MCF 10A (cell line): ENCODE results near the gene APBA2. TPM values are rescaled to one million over a fixed set of nuclear protein-coding genes. Genes with fewer than 3 reads are reported as not detected.

Experiments used
- BruUV-seq: library from RNA; stranded (reverse); fragments of 400-500 nt; replicated peaks from 2 replicates; lab custom pipeline; 2021; lab: Mats Ljungman, UMichigan
- CTCF ChIA-PET: fragments of 300-600 bp; sonication (Branson Sonifier 250); formaldehyde crosslinking; extraction: SDS; loops from one replicate; lab custom pipeline; 2021; ENCODE audit warnings: antibody characterized with exemption, inconsistent platforms; lab: Yijun Ruan, JAX
- POLR2A ChIA-PET: fragments of 300-600, 350-650 bp; sonication (Branson Sonifier 250); formaldehyde crosslinking; extraction: SDS; loops from one replicate; lab custom pipeline; 2020; ENCODE audit warnings: antibody characterized with exemption, inconsistent platforms; lab: Yijun Ruan, JAX
- DNase-seq: peaks from one replicate; pipeline ENCODE4 v3.0.0-alpha.2; 2018; ENCODE audit not compliant: unreplicated experiment
- H3K27ac Mint-ChIP-seq: one replicate; pipeline ENCODE4 v1.8.0; 2022; ENCODE audit warnings: mild to moderate bottlenecking, low read depth, mixed read lengths; ENCODE audit not compliant: unreplicated experiment
- H3K27me3 Mint-ChIP-seq: one replicate; pipeline ENCODE4 v1.8.0; 2022; ENCODE audit warnings: mixed read lengths; ENCODE audit not compliant: insufficient read depth, unreplicated experiment
- H3K36me3 Mint-ChIP-seq: one replicate; pipeline ENCODE4 v1.8.0; 2022; ENCODE audit warnings: mild to moderate bottlenecking, moderate library complexity, mixed read lengths; ENCODE audit not compliant: insufficient read depth, unreplicated experiment
- H3K4me1 Mint-ChIP-seq: one replicate; pipeline ENCODE4 v1.8.0; 2022; ENCODE audit warnings: mixed read lengths; ENCODE audit not compliant: insufficient read depth, unreplicated experiment
- H3K4me3 Mint-ChIP-seq: one replicate; pipeline ENCODE4 v1.8.0; 2022; ENCODE audit warnings: mild to moderate bottlenecking, moderate library complexity, mixed read lengths; ENCODE audit not compliant: unreplicated experiment
- H3K9me3 Mint-ChIP-seq: one replicate; pipeline ENCODE4 v1.8.0; 2022; ENCODE audit warnings: mixed read lengths; ENCODE audit not compliant: unreplicated experiment
- CTCF ChIP-seq: fragments of 200-600 bp; IDR thresholded peaks from one replicate; pipeline ENCODE4 v1.8.0; 2022; ENCODE audit warnings: antibody characterized with exemption, mild to moderate bottlenecking; ENCODE audit not compliant: unreplicated experiment
- intact Hi-C: fragments of 100-400 bp; cut with micrococcal nuclease; formaldehyde crosslinking; loops from 2 replicates; pipeline ENCODE4 v1.14.1; 2022
- total RNA-seq: library from RNA; stranded (reverse); gene quantifications from 2 replicates; pipeline ENCODE4 v1.2.3, GENCODE V29; 2022

APBA2 gene
- total RNA-seq, 1 experiment from 2014 or later, result not detected

GRCh38 chr15:28979208-28979841 is 93.6 kb downstream of the APBA2 start:
- Mint-ChIP-seq H3K9me3 (no peaks in the 10 kb centered on the region), H3K36me3 (no peaks in the 10 kb centered on the region), H3K27me3 (peaks cover 35% of the 10 kb centered on the region), H3K4me1 (peaks cover 10% of the 10 kb centered on the region), H3K27ac (no peak overlapping the region), H3K4me3 (no peak overlapping the region)
- TF ChIP-seq CTCF, result no peak
- intact Hi-C loops, result loop anchor here (10.0 kb wide), 1 partner anchor 855 kb away; no protein-coding TSS in a partner anchor
- CTCF ChIA-PET, result no interaction called here
- BruUV-seq, result no TSS peak
- POLR2A ChIA-PET, result no interaction called here
- no peak for DNase-seq

GRCh38 chr15:28980709-28981350 is 95.1 kb downstream of the APBA2 start:
- intact Hi-C loops, result no loop called here
- no peaks in the 10 kb centered on the region for H3K9me3 Mint-ChIP-seq
- H3K27me3 Mint-ChIP-seq, result peaks cover 35% of the 10 kb centered on the region
- TF ChIP-seq CTCF, result no peak
- H3K36me3 Mint-ChIP-seq, result no peaks in the 10 kb centered on the region
- no peak for DNase-seq
- H3K27ac Mint-ChIP-seq, result no peak overlapping the region
- H3K4me3 Mint-ChIP-seq, result no peak overlapping the region
- CTCF ChIA-PET, result interaction anchor here (0.6 to 1.1 kb wide), 3 partner anchors 447 to 830 kb away, joined by 3 read pairs; no protein-coding TSS in a partner anchor
- no TSS peak for BruUV-seq
- H3K4me1 Mint-ChIP-seq, result peaks cover 10% of the 10 kb centered on the region
- POLR2A ChIA-PET, result no interaction called here

- no TSS peak for BruUV-seq
- intact Hi-C loops, result no loop called here
- no peaks in the 10 kb centered on the region for H3K9me3 Mint-ChIP-seq
- no peak for DNase-seq
- H3K4me3 Mint-ChIP-seq, result no peak overlapping the region
- CTCF ChIA-PET, result interaction anchor here (1.1 kb wide), 1 partner anchor 447 kb away, joined by 3 read pairs; no protein-coding TSS in a partner anchor
- TF ChIP-seq CTCF, result no peak
- no peak overlapping the region for H3K27ac Mint-ChIP-seq
- POLR2A ChIA-PET, result no interaction called here
- H3K36me3 Mint-ChIP-seq, result no peaks in the 10 kb centered on the region
- H3K4me1 Mint-ChIP-seq, result peaks cover 10% of the 10 kb centered on the region
- H3K27me3 Mint-ChIP-seq, result peaks cover 35% of the 10 kb centered on the region
Measured at GRCh38 chr15:28981351-28981720, 95.6 kb downstream of the APBA2 start.

GRCh38 chr15:28981921-28982320 is 96.1 kb downstream of the APBA2 start:
- Mint-ChIP-seq H3K36me3 (no peaks in the 10 kb centered on the region), H3K4me1 (peaks cover 9% of the 10 kb centered on the region), H3K9me3 (no peaks in the 10 kb centered on the region), H3K27ac (no peak overlapping the region), H3K4me3 (no peak overlapping the region), H3K27me3 (peaks cover 35% of the 10 kb centered on the region)
- CTCF ChIA-PET, result interaction anchor here (0.7 kb wide), 1 partner anchor 16 kb away, joined by 3 read pairs; no protein-coding TSS in a partner anchor
- no peak for TF ChIP-seq CTCF
- intact Hi-C loops, result no loop called here
- POLR2A ChIA-PET, result no interaction called here
- no TSS peak for BruUV-seq
- no peak for DNase-seq
